HCT116 (cell line): Measurements from ENCODE around the gene FOXA2. TPM values are rescaled to one million over a fixed set of nuclear protein-coding genes. Genes with fewer than 3 reads are reported as not detected.

Source experiments
- ATAC-seq: fragments of 200-7000 bp; cut with Tn5 transposase; 2 replicates; pipeline ENCODE4 v1.9.1; 2020; ENCODE audit warnings: mild to moderate bottlenecking, moderate library complexity
- BruUV-seq: library from RNA; stranded (reverse); fragments of 400-500 nt; replicated peaks from 2 replicates; lab custom pipeline; 2021; lab: Mats Ljungman, UMichigan
- CTCF ChIA-PET: fragments of 300-600 bp; sonication (Branson Sonifier 250); formaldehyde crosslinking; loops from one replicate; lab custom pipeline; 2021; ENCODE audit warnings: antibody characterized with exemption; lab: Charles Lee
- POLR2A ChIA-PET: fragments of 300-600, 350-600 bp; sonication (Branson Sonifier 250); formaldehyde crosslinking; loops from one replicate; lab custom pipeline; 2021; ENCODE audit warnings: antibody characterized with exemption; lab: Charles Lee
- RAD21 ChIA-PET, 2 experiments: fragments of 300-600 bp; sonication (Branson Sonifier 250); formaldehyde crosslinking; loops; one replicate each; lab custom pipeline; 2023; ENCODE audit warnings: low total read pairs in 2 of 2; ENCODE audit not compliant: uncharacterized antibody in 2 of 2, unreplicated experiment in 2 of 2, low non-redundant PET in 1 of 2; lab: Charles Lee
- DNase-seq: peaks from one replicate; pipeline ENCODE4 v3.0.0-alpha.2; 2010; ENCODE audit warnings: low read depth, low spot score
- H2AFZ ChIP-seq: fragments of 200-600 bp; shearing (Covaris generic), sonication (generic); 2 replicates; pipeline ENCODE4 v1.6.1; 2017; ENCODE audit warnings: low read depth, mixed run types, mixed read lengths, antibody characterized with exemption, low read length; ENCODE audit not compliant: poor library complexity, severe bottlenecking
- H3K27ac ChIP-seq: 2 replicates; pipeline ENCODE4 v1.5.1; 2012; ENCODE audit warnings: low read depth, low read length
- H3K27me3 ChIP-seq: fragments of 200-600 bp; sonication (generic); 2 replicates; pipeline ENCODE4 v1.6.1; 2016; ENCODE audit warnings: mixed run types, low read length, mixed read lengths; ENCODE audit not compliant: insufficient read depth
- H3K36me3 ChIP-seq, 2 experiments: fragments of 200-500 bp in 1 of 2; fragments of 200-600 bp in 1 of 2; sonication (Bioruptor generic) in 1 of 2; sonication (generic) in 1 of 2; 2 replicates each; pipeline versions ENCODE4 v1.5.1 to v1.6.1; 2014 to 2016; ENCODE audit warnings: low read length in 2 of 2, inconsistent platforms in 1 of 2, mixed read lengths in 1 of 2, mixed run types in 1 of 2; ENCODE audit not compliant: insufficient read depth in 2 of 2, control insufficient read depth in 1 of 2
- H3K4me1 ChIP-seq, 2 experiments: fragments of 200-600 bp in 1 of 2; sonication (generic) in 1 of 2; 2 replicates each; pipeline versions ENCODE4 v1.5.1 to v1.6.1; 2012 to 2017; ENCODE audit warnings: low read length in 2 of 2, inconsistent platforms in 1 of 2, mild to moderate bottlenecking in 1 of 2, mixed read lengths in 1 of 2, mixed run types in 1 of 2, moderate library complexity in 1 of 2; ENCODE audit not compliant: insufficient read depth in 2 of 2, control insufficient read depth in 1 of 2
- H3K4me2 ChIP-seq: fragments of 200-600 bp; sonication (generic); 2 replicates; pipeline ENCODE4 v1.6.1; 2017; ENCODE audit warnings: mixed run types, low read length, mixed read lengths
- H3K4me3 ChIP-seq, 2 experiments: fragments of 200-600 bp in 1 of 2; sonication (generic) in 1 of 2; replicated peaks in 1 of 2; 2 replicates each; pipeline ENCODE4 v1.5.1; 2011 to 2016; ENCODE audit warnings: low read length in 2 of 2, control low read depth in 1 of 2, low read depth in 1 of 2, mild to moderate bottlenecking in 1 of 2, mixed read lengths in 1 of 2, mixed run types in 1 of 2
- H3K79me2 ChIP-seq: fragments of 200-600 bp; sonication (generic); 2 replicates; pipeline ENCODE4 v1.6.1; 2017; ENCODE audit warnings: mild to moderate bottlenecking, mixed run types, low read length, moderate library complexity, mixed read lengths; ENCODE audit not compliant: insufficient read depth
- H3K9ac ChIP-seq: fragments of 200-600 bp; sonication (generic); 2 replicates; pipeline ENCODE4 v1.6.1; 2016; ENCODE audit warnings: low read length, mixed read lengths
- H3K9me2 ChIP-seq: fragments of 200-600 bp; sonication (generic), shearing (Covaris generic); 2 replicates; pipeline ENCODE4 v1.6.1; 2017; ENCODE audit warnings: mixed run types, mild to moderate bottlenecking, moderate library complexity; ENCODE audit not compliant: insufficient read depth
- H3K9me3 ChIP-seq, 2 experiments: fragments of 200-500 bp in 1 of 2; fragments of 200-600 bp in 1 of 2; sonication (Bioruptor generic) in 1 of 2; sonication (generic) in 1 of 2; 2 replicates each; pipeline ENCODE4 v1.6.1; 2014 to 2017; ENCODE audit warnings: low read length in 2 of 2, mixed read lengths in 2 of 2, inconsistent platforms in 1 of 2, low read depth in 1 of 2, mild to moderate bottlenecking in 1 of 2, mixed run types in 1 of 2, moderate library complexity in 1 of 2; ENCODE audit not compliant: control insufficient read depth in 1 of 2, insufficient read depth in 1 of 2
- H4K20me1 ChIP-seq: fragments of 200-600 bp; sonication (generic), shearing (Covaris generic); 2 replicates; pipeline ENCODE4 v1.6.1; 2017; ENCODE audit warnings: mixed run types, mild to moderate bottlenecking, moderate library complexity; ENCODE audit not compliant: insufficient read depth
- EZH2 ChIP-seq: fragments of 200-600 bp; sonication (generic); IDR thresholded peaks from 2 replicates; pipeline ENCODE4 v1.6.1; 2017; ENCODE audit warnings: antibody characterized with exemption, mixed run types
- FOSL1 ChIP-seq: IDR thresholded peaks from 2 replicates; pipeline ENCODE4 v1.6.1; 2012; ENCODE audit warnings: low read depth
- POLR2A ChIP-seq: IDR thresholded peaks from 2 replicates; pipeline ENCODE4 v1.7.0; 2011; ENCODE audit warnings: borderline replicate concordance; ENCODE audit not compliant: insufficient read depth, insufficient read length; ENCODE audit errors: extremely low read depth
- SIN3A ChIP-seq: IDR thresholded peaks from 2 replicates; pipeline ENCODE4 v1.6.1; 2012; ENCODE audit warnings: low read depth
- SRF ChIP-seq: IDR thresholded peaks from 2 replicates; pipeline ENCODE4 v1.6.1; 2012; ENCODE audit warnings: low read depth
- YY1 ChIP-seq: IDR thresholded peaks from 2 replicates; pipeline ENCODE4 v1.6.1; 2011; ENCODE audit warnings: low read length, low read depth, moderate library complexity, mild to moderate bottlenecking; ENCODE audit not compliant: insufficient replicate concordance; ENCODE audit errors: extremely low read depth
- ZNF274 ChIP-seq: fragments of 200-500 bp; sonication (Bioruptor generic); IDR thresholded peaks from 2 replicates; pipeline ENCODE4 v1.6.1; 2014; ENCODE audit warnings: mild to moderate bottlenecking, low read depth, low read length, inconsistent platforms
- intact Hi-C: fragments of 100-400 bp; cut with micrococcal nuclease; formaldehyde crosslinking; loops from 2 replicates; pipeline ENCODE4 v1.10.0; 2022
- total RNA-seq: library from RNA; stranded (reverse); gene quantifications from one replicate; pipeline ENCODE4 v1.2.1, GENCODE V29; 2021; ENCODE audit not compliant: unreplicated experiment
- TF ChIP-seq, protein P1 (sequence below): IDR thresholded peaks from 2 replicates; pipeline ENCODE4 v1.6.1; 2012; ENCODE audit warnings: low read depth

Gene FOXA2
- total RNA-seq, 1 experiment from 2014 or later: 0.10 TPM

DNA sequence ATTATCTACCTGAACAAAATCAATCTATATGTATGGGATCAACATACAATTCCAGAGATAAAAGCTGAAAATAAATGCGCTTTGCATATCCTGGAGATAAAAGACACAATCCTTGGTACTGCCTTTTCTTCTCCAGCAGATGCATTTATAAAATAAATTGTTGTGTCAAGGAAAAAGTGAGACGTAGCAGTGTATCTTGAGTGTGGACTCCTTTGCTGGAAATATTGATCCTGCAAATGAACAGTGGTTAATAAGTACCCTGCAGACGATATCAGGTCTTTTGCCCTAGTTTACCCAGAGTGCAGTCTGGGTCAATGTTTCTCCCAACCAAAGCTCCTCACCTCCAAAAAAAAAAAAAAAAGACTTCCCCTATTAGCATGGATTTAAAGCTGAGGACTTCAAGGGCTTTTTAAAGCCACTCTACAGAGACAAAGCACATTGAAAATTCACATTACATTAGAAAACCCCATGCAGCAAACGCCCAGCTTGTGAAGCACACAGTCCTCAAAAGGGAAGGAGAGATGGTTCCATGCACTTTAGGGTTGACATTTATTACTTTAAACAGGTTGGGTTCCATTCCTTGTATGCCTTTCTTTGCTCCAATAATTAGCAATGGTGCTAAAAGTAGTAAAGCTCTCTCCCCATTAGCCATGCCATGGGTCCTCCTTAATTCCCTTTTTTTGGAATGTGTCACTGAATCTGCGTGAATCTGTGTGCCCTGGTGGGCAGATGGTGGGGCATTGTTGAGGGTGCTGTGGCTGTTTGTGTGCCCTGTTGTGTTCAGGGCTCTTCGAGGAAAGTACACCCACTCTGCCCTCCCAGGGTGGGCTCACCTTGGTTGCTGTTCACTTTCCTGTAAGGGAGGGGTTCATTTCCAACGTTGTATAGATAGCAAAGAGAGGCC is 21.1 kb downstream of the FOXA2 start (continued):
- TF ChIP-seq, protein P1, sequence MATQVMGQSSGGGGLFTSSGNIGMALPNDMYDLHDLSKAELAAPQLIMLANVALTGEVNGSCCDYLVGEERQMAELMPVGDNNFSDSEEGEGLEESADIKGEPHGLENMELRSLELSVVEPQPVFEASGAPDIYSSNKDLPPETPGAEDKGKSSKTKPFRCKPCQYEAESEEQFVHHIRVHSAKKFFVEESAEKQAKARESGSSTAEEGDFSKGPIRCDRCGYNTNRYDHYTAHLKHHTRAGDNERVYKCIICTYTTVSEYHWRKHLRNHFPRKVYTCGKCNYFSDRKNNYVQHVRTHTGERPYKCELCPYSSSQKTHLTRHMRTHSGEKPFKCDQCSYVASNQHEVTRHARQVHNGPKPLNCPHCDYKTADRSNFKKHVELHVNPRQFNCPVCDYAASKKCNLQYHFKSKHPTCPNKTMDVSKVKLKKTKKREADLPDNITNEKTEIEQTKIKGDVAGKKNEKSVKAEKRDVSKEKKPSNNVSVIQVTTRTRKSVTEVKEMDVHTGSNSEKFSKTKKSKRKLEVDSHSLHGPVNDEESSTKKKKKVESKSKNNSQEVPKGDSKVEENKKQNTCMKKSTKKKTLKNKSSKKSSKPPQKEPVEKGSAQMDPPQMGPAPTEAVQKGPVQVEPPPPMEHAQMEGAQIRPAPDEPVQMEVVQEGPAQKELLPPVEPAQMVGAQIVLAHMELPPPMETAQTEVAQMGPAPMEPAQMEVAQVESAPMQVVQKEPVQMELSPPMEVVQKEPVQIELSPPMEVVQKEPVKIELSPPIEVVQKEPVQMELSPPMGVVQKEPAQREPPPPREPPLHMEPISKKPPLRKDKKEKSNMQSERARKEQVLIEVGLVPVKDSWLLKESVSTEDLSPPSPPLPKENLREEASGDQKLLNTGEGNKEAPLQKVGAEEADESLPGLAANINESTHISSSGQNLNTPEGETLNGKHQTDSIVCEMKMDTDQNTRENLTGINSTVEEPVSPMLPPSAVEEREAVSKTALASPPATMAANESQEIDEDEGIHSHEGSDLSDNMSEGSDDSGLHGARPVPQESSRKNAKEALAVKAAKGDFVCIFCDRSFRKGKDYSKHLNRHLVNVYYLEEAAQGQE: no peak
- TF ChIP-seq ZNF274: no peak
- no peak for TF ChIP-seq FOSL1
- TF ChIP-seq SRF: no peak
- no peak for TF ChIP-seq SIN3A
- no peak for TF ChIP-seq POLR2A
- no peak for TF ChIP-seq YY1

DNA sequence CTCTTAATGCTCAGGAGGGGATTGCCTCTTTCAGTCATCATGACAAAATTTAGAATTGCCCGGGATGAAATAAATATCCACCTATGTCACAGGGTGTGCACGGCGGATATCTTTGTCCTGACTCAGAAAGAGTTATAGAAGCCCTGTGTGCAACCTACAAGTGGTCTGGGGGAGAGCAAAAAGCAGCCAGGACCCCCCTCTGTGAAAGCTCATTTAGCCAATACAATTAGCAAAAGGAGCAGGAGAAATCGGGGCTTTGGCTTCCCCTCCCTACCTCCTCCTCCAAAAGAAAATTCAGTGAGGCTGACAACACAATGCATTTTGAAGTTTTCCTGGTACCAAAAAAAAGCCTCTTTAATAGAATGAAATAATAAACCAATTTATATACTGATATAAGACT is 21.8 kb downstream of the FOXA2 start:
- H3K9me3 ChIP-seq: no peaks in the 10 kb centered on the region
- no TSS peak for BruUV-seq
- H3K27me3 ChIP-seq: peaks cover 46% of the 10 kb centered on the region
- no peak overlapping the region for H3K4me3 ChIP-seq
- CTCF ChIA-PET: no interaction called here
- no peak overlapping the region for H3K27ac ChIP-seq
- H2AFZ ChIP-seq: no peak overlapping the region
- POLR2A ChIA-PET: no interaction called here
- H4K20me1 ChIP-seq: no peaks in the 10 kb centered on the region
- intact Hi-C loops: no loop called here
- no peaks in the 10 kb centered on the region for H3K4me1 ChIP-seq
- TF ChIP-seq YY1 (no peak), EZH2 (no peak), ZNF274 (no peak), FOSL1 (no peak), POLR2A (no peak)
- H3K4me2 ChIP-seq: no peak overlapping the region
- no peaks in the 10 kb centered on the region for H3K9me2 ChIP-seq
- DNase-seq (no peak), ATAC-seq (no peak)
- H3K79me2 ChIP-seq: no peaks in the 10 kb centered on the region
- H3K36me3 ChIP-seq: no peaks in the 10 kb centered on the region
- RAD21 ChIA-PET: no interaction called here
- no peak overlapping the region for H3K9ac ChIP-seq
